ENCODE data around the gene TUBGCP2. TPM values are rescaled to one million over a fixed set of nuclear protein-coding genes. Genes with fewer than 3 reads are reported as not detected.
A peak's percentile ranks its signal among the peaks of the same experiment; 100 is the strongest.
"Not testable (repeated sequence)": the region's sequence is repeated elsewhere in the genome, so short reads cannot be mapped to it uniquely, and the experiment has no call there.

The TUBGCP2 gene
- total RNA-seq, 2 donors from 2014 or later: 47.8 to 55.8 TPM

- peak; percentile 9 for ATAC-seq (replicated peaks)
- peaks cover 5% of the 10 kb centered on the region for H3K4me1 Mint-ChIP-seq
- peak overlapping the region; percentile 53 for H3K4me3 Mint-ChIP-seq
- H3K36me3 Mint-ChIP-seq (ENCODE audit: low read depth): no peaks in the 10 kb centered on the region
- H3K27ac Mint-ChIP-seq: no peak overlapping the region
- no peaks in the 10 kb centered on the region for H3K9me3 Mint-ChIP-seq
- peaks cover 30% of the 10 kb centered on the region for H3K27me3 Mint-ChIP-seq
Measured at GRCh38 chr10:133241501-133242205, 67.0 kb downstream of the TUBGCP2 start.

GRCh38 chr10:133239990-133240389 is 68.7 kb downstream of the TUBGCP2 start:
- ATAC-seq (replicated peaks): no peak
- H3K27ac Mint-ChIP-seq: no peak overlapping the region
- H3K27me3 Mint-ChIP-seq: peaks cover 33% of the 10 kb centered on the region
- H3K36me3 Mint-ChIP-seq (ENCODE audit: low read depth): no peaks in the 10 kb centered on the region
- peaks cover 5% of the 10 kb centered on the region for H3K4me1 Mint-ChIP-seq
- H3K4me3 Mint-ChIP-seq: no peak overlapping the region
- H3K9me3 Mint-ChIP-seq: no peaks in the 10 kb centered on the region

- Mint-ChIP-seq H3K9me3 (no peaks in the 10 kb centered on the region), H3K27ac (no peak overlapping the region), H3K27me3 (peaks cover 38% of the 10 kb centered on the region), H3K4me3 (no peak overlapping the region), H3K36me3 (ENCODE audit: low read depth) (no peaks in the 10 kb centered on the region), H3K4me1 (peaks cover 5% of the 10 kb centered on the region)
- no peak for ATAC-seq (replicated peaks)
Measured at GRCh38 chr10:133238466-133238804, 70.2 kb downstream of the TUBGCP2 start.

- no peak within 1 kb of the TSS for H3K27ac Mint-ChIP-seq
- ATAC-seq (replicated peaks): no peak
- peaks cover 36% of the 10 kb centered on the region for H3K27me3 Mint-ChIP-seq
- H3K4me3 Mint-ChIP-seq: no peak within 1 kb of the TSS
- H3K9me3 Mint-ChIP-seq: no peaks in the 10 kb centered on the region
- peaks cover 5% of the 10 kb centered on the region for H3K4me1 Mint-ChIP-seq
- no peaks in the 10 kb centered on the region for H3K36me3 Mint-ChIP-seq (ENCODE audit: low read depth)
Measured at GRCh38 chr10:133237588-133238465, 70.8 kb downstream of the TUBGCP2 start, which contains the start of gene VENTX. VENTX (plus strand) TSS chr10:133237855; CDS start chr10:133237915, 60 bp downstream.

GRCh38 chr10:133237241-133237587 is 71.5 kb downstream of the TUBGCP2 start:
- Mint-ChIP-seq H3K36me3 (ENCODE audit: low read depth) (no peaks in the 10 kb centered on the region), H3K27ac (no peak overlapping the region), H3K4me3 (no peak overlapping the region), H3K27me3 (peaks cover 32% of the 10 kb centered on the region), H3K9me3 (no peaks in the 10 kb centered on the region), H3K4me1 (peaks cover 5% of the 10 kb centered on the region)
- ATAC-seq (replicated peaks): no peak

- no peaks in the 10 kb centered on the region for H3K9me3 Mint-ChIP-seq
- no peaks in the 10 kb centered on the region for H3K36me3 Mint-ChIP-seq (ENCODE audit: low read depth)
- peak; percentile 16 for ATAC-seq (replicated peaks)
- H3K27me3 Mint-ChIP-seq: peaks cover 29% of the 10 kb centered on the region
- peaks cover 5% of the 10 kb centered on the region for H3K4me1 Mint-ChIP-seq
- H3K27ac Mint-ChIP-seq: no peak overlapping the region
- H3K4me3 Mint-ChIP-seq: no peak overlapping the region
Measured at GRCh38 chr10:133236401-133237240, 72.1 kb downstream of the TUBGCP2 start.

GRCh38 chr10:133235932-133236331 is 72.7 kb downstream of the TUBGCP2 start:
- H3K4me1 Mint-ChIP-seq: peaks cover 4% of the 10 kb centered on the region
- no peaks in the 10 kb centered on the region for H3K9me3 Mint-ChIP-seq
- H3K27ac Mint-ChIP-seq: no peak overlapping the region
- no peaks in the 10 kb centered on the region for H3K36me3 Mint-ChIP-seq (ENCODE audit: low read depth)
- H3K4me3 Mint-ChIP-seq: peak overlapping the region; percentile 55
- H3K27me3 Mint-ChIP-seq: peaks cover 25% of the 10 kb centered on the region
- no peak for ATAC-seq (replicated peaks)

GRCh38 chr10:133235265-133235855 is 73.3 kb downstream of the TUBGCP2 start:
- no peak overlapping the region for H3K27ac Mint-ChIP-seq
- peak; percentile 41 for ATAC-seq (replicated peaks)
- peak overlapping the region; percentile 55 for H3K4me3 Mint-ChIP-seq
- no peaks in the 10 kb centered on the region for H3K4me1 Mint-ChIP-seq
- no peaks in the 10 kb centered on the region for H3K36me3 Mint-ChIP-seq (ENCODE audit: low read depth)
- no peaks in the 10 kb centered on the region for H3K9me3 Mint-ChIP-seq
- H3K27me3 Mint-ChIP-seq: peaks cover 22% of the 10 kb centered on the region

- H3K4me1 Mint-ChIP-seq; H3K27ac Mint-ChIP-seq; H3K9me3 Mint-ChIP-seq; H3K36me3 Mint-ChIP-seq (ENCODE audit: low read depth): not testable (repeated sequence)
- peak overlapping the region; percentile 55 for H3K4me3 Mint-ChIP-seq
- peak; percentile 38 for ATAC-seq (replicated peaks)
- H3K27me3 Mint-ChIP-seq: peaks cover 22% of the 10 kb centered on the region
Measured at GRCh38 chr10:133234796-133235195, 73.9 kb downstream of the TUBGCP2 start.

GRCh38 chr10:133231946-133232574 is 76.6 kb downstream of the TUBGCP2 start:
- ATAC-seq (replicated peaks): no peak
- peaks cover 29% of the 10 kb centered on the region for H3K27me3 Mint-ChIP-seq
- no peaks in the 10 kb centered on the region for H3K9me3 Mint-ChIP-seq
- no peaks in the 10 kb centered on the region for H3K4me1 Mint-ChIP-seq
- no peak overlapping the region for H3K4me3 Mint-ChIP-seq
- peaks cover 7% of the 10 kb centered on the region for H3K36me3 Mint-ChIP-seq (ENCODE audit: low read depth)
- no peak overlapping the region for H3K27ac Mint-ChIP-seq

- no peak overlapping the region for H3K27ac Mint-ChIP-seq
- no peaks in the 10 kb centered on the region for H3K9me3 Mint-ChIP-seq
- peaks cover under 1% of the 10 kb centered on the region for H3K4me1 Mint-ChIP-seq
- peak overlapping the region; percentile 32 for H3K4me3 Mint-ChIP-seq
- H3K36me3 Mint-ChIP-seq (ENCODE audit: low read depth): peaks cover 7% of the 10 kb centered on the region
- peaks cover 31% of the 10 kb centered on the region for H3K27me3 Mint-ChIP-seq
- ATAC-seq (replicated peaks): no peak
Measured at GRCh38 chr10:133231244-133231945, 77.3 kb downstream of the TUBGCP2 start.

- Mint-ChIP-seq H3K9me3 (no peaks in the 10 kb centered on the region), H3K36me3 (ENCODE audit: low read depth) (peaks cover 7% of the 10 kb centered on the region), H3K4me3 (no peak overlapping the region), H3K27ac (no peak overlapping the region), H3K27me3 (peaks cover 28% of the 10 kb centered on the region), H3K4me1 (peaks cover 9% of the 10 kb centered on the region)
- no peak for ATAC-seq (replicated peaks)
Measured at GRCh38 chr10:133230387-133231195, 78.1 kb downstream of the TUBGCP2 start.

- peak within 1 kb of the TSS; percentile 57 for H3K4me3 Mint-ChIP-seq
Measured at GRCh38 chr10:133230044-133230361, 78.7 kb downstream of the TUBGCP2 start, which contains the start of gene UTF1. UTF1 (plus strand) TSS chr10:133230217; CDS start chr10:133230289, 72 bp downstream.

More at GRCh38 chr10:133230044-133230361, 78.7 kb downstream of the TUBGCP2 start, which contains the start of gene UTF1:
- Mint-ChIP-seq H3K27ac (no peak within 1 kb of the TSS), H3K9me3 (no peaks in the 10 kb centered on the region), H3K27me3 (peaks cover 28% of the 10 kb centered on the region), H3K36me3 (ENCODE audit: low read depth) (peaks cover 7% of the 10 kb centered on the region), H3K4me1 (peaks cover 9% of the 10 kb centered on the region)
- ATAC-seq (replicated peaks): no peak
